H1 (cell line): ENCODE results near the gene CHAC1. TPM values are rescaled to one million over a fixed set of nuclear protein-coding genes. Genes with fewer than 3 reads are reported as not detected.

ENCODE experiments used
- BCL11A ChIP-seq, 2 experiments: IDR thresholded peaks; one replicate each; pipeline ENCODE4 v1.6.1; 2011; ENCODE audit warnings: low read depth in 2 of 2, low read length in 2 of 2, mild to moderate bottlenecking in 2 of 2
- BRCA1 ChIP-seq: IDR thresholded peaks from 2 replicates; pipeline ENCODE4 v1.6.1; 2012; ENCODE audit warnings: low read depth, low read length, improper control_type of control experiment
- CEBPB ChIP-seq: IDR thresholded peaks from 2 replicates; pipeline ENCODE4 v1.6.1; 2012; ENCODE audit warnings: low read depth, low read length
- CHD2 ChIP-seq: IDR thresholded peaks from 2 replicates; pipeline ENCODE4 v1.6.1; 2012; ENCODE audit warnings: low read length, improper control_type of control experiment
- CREB1 ChIP-seq: IDR thresholded peaks from 2 replicates; pipeline ENCODE4 v1.6.1; 2012; ENCODE audit warnings: inconsistent platforms
- EGR1 ChIP-seq: IDR thresholded peaks from 2 replicates; pipeline ENCODE4 v1.6.1; 2011; ENCODE audit warnings: low read depth, low read length, borderline replicate concordance
- GABPA ChIP-seq: IDR thresholded peaks from 2 replicates; pipeline ENCODE4 v1.6.1; 2011; ENCODE audit warnings: mild to moderate bottlenecking, low read length, moderate library complexity, borderline replicate concordance; ENCODE audit not compliant: insufficient read depth
- HDAC2 ChIP-seq, 2 experiments: fragments of 300-600 bp in 1 of 2; sonication (generic) in 1 of 2; IDR thresholded peaks; 2 replicates each; pipeline ENCODE4 v1.6.1; 2011 to 2012; ENCODE audit warnings: low read depth in 2 of 2, low read length in 2 of 2, mild to moderate bottlenecking in 2 of 2, moderate library complexity in 2 of 2, borderline replicate concordance in 1 of 2, inconsistent platforms in 1 of 2
- HDAC6 ChIP-seq: IDR thresholded peaks from one replicate; pipeline ENCODE4 v1.7.1; 2012; ENCODE audit warnings: low read depth, mild to moderate bottlenecking, inconsistent platforms, low read length, moderate library complexity
- JUND ChIP-seq: IDR thresholded peaks from 2 replicates; pipeline ENCODE4 v1.6.1; 2011; ENCODE audit warnings: mild to moderate bottlenecking, improper control_type of control experiment, low read length
- KDM1A ChIP-seq: fragments of 200-600, 300-600 bp; sonication (generic); IDR thresholded peaks from 2 replicates; pipeline ENCODE4 v1.7.1; 2016; ENCODE audit warnings: mild to moderate bottlenecking, low read length, borderline replicate concordance
- KDM5A ChIP-seq: fragments of 200-600 bp; IDR thresholded peaks from 2 replicates; pipeline ENCODE4 v1.7.1; 2012; ENCODE audit warnings: mild to moderate bottlenecking, low read length, inconsistent platforms, mixed read lengths
- NANOG ChIP-seq: IDR thresholded peaks from 2 replicates; pipeline ENCODE4 v1.6.1; 2011; ENCODE audit warnings: low read length, low read depth, mild to moderate bottlenecking, inconsistent platforms; ENCODE audit not compliant: insufficient read depth, poor library complexity, severe bottlenecking
- NRF1 ChIP-seq: IDR thresholded peaks from 2 replicates; pipeline ENCODE4 v1.6.1; 2011; ENCODE audit warnings: mild to moderate bottlenecking, low read depth, low read length, improper control_type of control experiment
- PHF8 ChIP-seq: fragments of 200-600 bp; sonication (generic); conservative IDR thresholded peaks from 2 replicates; pipeline ENCODE4 v1.7.1; 2012; ENCODE audit warnings: low read depth, mild to moderate bottlenecking, inconsistent platforms, low read length, moderate library complexity
- POU5F1 ChIP-seq: IDR thresholded peaks from 2 replicates; pipeline ENCODE4 v1.6.1; 2011; ENCODE audit warnings: low read depth, mild to moderate bottlenecking, low read length, moderate library complexity
- RBBP5 ChIP-seq: IDR thresholded peaks from 2 replicates; pipeline ENCODE4 v1.7.1; 2012; ENCODE audit warnings: low read depth, mild to moderate bottlenecking, inconsistent platforms, low read length, moderate library complexity, borderline replicate concordance
- SP2 ChIP-seq: IDR thresholded peaks from 2 replicates; pipeline ENCODE4 v1.6.1; 2012; ENCODE audit warnings: mild to moderate bottlenecking, low read length, inconsistent platforms
- SP4 ChIP-seq: IDR thresholded peaks from 2 replicates; pipeline ENCODE4 v1.6.1; 2012; ENCODE audit warnings: low read length, inconsistent platforms
- TAF1 ChIP-seq: IDR thresholded peaks from 2 replicates; pipeline ENCODE4 v1.6.1; 2011; ENCODE audit warnings: mild to moderate bottlenecking, low read depth, low read length
- TBP ChIP-seq: IDR thresholded peaks from 2 replicates; pipeline ENCODE4 v1.6.1; 2011; ENCODE audit warnings: low read depth, low read length, improper control_type of control experiment
- TCF12 ChIP-seq: IDR thresholded peaks from 2 replicates; pipeline ENCODE4 v1.6.1; 2011; ENCODE audit warnings: low read depth, mild to moderate bottlenecking, low read length
- USF2 ChIP-seq: IDR thresholded peaks from 2 replicates; pipeline ENCODE4 v1.6.1; 2011; ENCODE audit warnings: low read length, improper control_type of control experiment
- YY1 ChIP-seq: IDR thresholded peaks from 2 replicates; pipeline ENCODE4 v1.6.1; 2011; ENCODE audit warnings: low read depth, mild to moderate bottlenecking, low read length
- polyA plus RNA-seq, 7 experiments: library from polyadenylated mRNA; depleted of rRNA in 3 of 7; stranded (reverse) in 5 of 7; unstranded in 2 of 7; fragments of >200 nt in 5 of 7; fragments of 200-250 nt in 2 of 7; gene quantifications; 1 replicate in 5 of 7; 2 replicates in 1 of 7; 4 replicates in 1 of 7; pipeline versions ENCODE4 v1.2.1 to v1.2.3, GENCODE V29; 2011 to 2013; ENCODE audit warnings: missing spikeins in 2 of 7, mixed read lengths in 2 of 7
- total RNA-seq: library from RNA; stranded (reverse); fragmentation: NEBNext Ultra II Directional; extraction: Animal tissue kit (Norgen Biotek cat#: 25700); gene quantifications from 2 replicates; pipeline ENCODE4 v1.2.1, GENCODE V29; 2021

Gene CHAC1
- total and polyA plus RNA-seq, 2 of the 8 experiments (the other 6 are each of a cell fraction or from before 2014, with no cell fraction given): 34.3 to 159 TPM

- no peak for TF ChIP-seq SP2
- peak; percentile 37; the same call in 1 of the 2 replicates for TF ChIP-seq PHF8
- no peak for TF ChIP-seq NRF1
- no peak for TF ChIP-seq BCL11A (IDR thresholded peaks at IDR 0.05; ENCODE audit: low read depth in 2 of 2, low read length in 2 of 2)
- TF ChIP-seq TBP: peak; percentile 84
- 0 out of 2 replicates have a peak, but pooled peaks have one; percentile 54 for TF ChIP-seq SP4
- TF ChIP-seq BRCA1: no peak
- TF ChIP-seq NANOG: no peak
- no peak for TF ChIP-seq KDM1A
- TF ChIP-seq JUND: no peak
- TF ChIP-seq CREB1: 0 out of 2 replicates have a peak, but pooled peaks have one; percentile 16
- TF ChIP-seq USF2: no peak
- no peak for TF ChIP-seq HDAC6
- no peak for TF ChIP-seq CHD2
- no peak for TF ChIP-seq POU5F1
- peak; percentile 75 for TF ChIP-seq TAF1
- no peak for TF ChIP-seq GABPA
- TF ChIP-seq HDAC2 (IDR thresholded peaks at IDR 0.05; ENCODE audit: borderline replicate concordance in 1 of 2, low read depth in 2 of 2, low read length in 2 of 2): peak in 1 of 2 experiments; percentile 89; a peak in 1 of 4 replicates
- peak; percentile 51; the same call in 1 of the 2 replicates for TF ChIP-seq EGR1
- TF ChIP-seq TCF12: no peak
- no peak for TF ChIP-seq KDM5A
- no peak for TF ChIP-seq YY1
- TF ChIP-seq RBBP5: peak; percentile 82
- TF ChIP-seq CEBPB: no peak
Measured at GRCh38 chr15:40928821-40929659, 24.2 kb upstream of the CHAC1 start, which contains the start of gene DLL4 (continued).
